GM21381 (cell line): Measurements from ENCODE around the gene LRIG1.

Source experiments
- ATAC-seq: cut with Tn5 transposase; IDR thresholded peaks from one replicate; pipeline ENCODE4 v1.9.1; 2021; ENCODE audit warnings: mild to moderate bottlenecking, moderate library complexity; ENCODE audit not compliant: unreplicated experiment

LRIG1 gene

GRCh38 chr3:66500576-66501482 is at the start of gene LRIG1:
LRIG1 (minus strand) TSS chr3:66501022; CDS start chr3:66500407, 615 bp downstream.
- ATAC-seq: peak; percentile 98

- no peak for ATAC-seq
Observed at GRCh38 chr3:66544619-66545429, 44.0 kb upstream of the LRIG1 start.

- ATAC-seq: no peak
Observed at GRCh38 chr3:66542153-66542552, 41.3 kb upstream of the LRIG1 start.

GRCh38 chr3:66539466-66539989 is 38.7 kb upstream of the LRIG1 start:
- ATAC-seq: no peak

- ATAC-seq: no peak
Observed at GRCh38 chr3:66538390-66538789, 37.6 kb upstream of the LRIG1 start.

- ATAC-seq: no peak
Observed at GRCh38 chr3:66537735-66538134, 36.9 kb upstream of the LRIG1 start.

GRCh38 chr3:66536791-66537190 is 36.0 kb upstream of the LRIG1 start:
- ATAC-seq: no peak

- no peak for ATAC-seq
Observed at GRCh38 chr3:66534304-66534845, 33.6 kb upstream of the LRIG1 start.

GRCh38 chr3:66532613-66533012 is 31.8 kb upstream of the LRIG1 start:
- no peak for ATAC-seq

- ATAC-seq: no peak
Observed at GRCh38 chr3:66532160-66532587, 31.4 kb upstream of the LRIG1 start.

GRCh38 chr3:66531256-66531655 is 30.4 kb upstream of the LRIG1 start:
- ATAC-seq: no peak

- ATAC-seq: no peak
Observed at GRCh38 chr3:66527246-66527645, 26.4 kb upstream of the LRIG1 start.

GRCh38 chr3:66525771-66526170 is 24.9 kb upstream of the LRIG1 start:
- ATAC-seq: no peak

- ATAC-seq: no peak
Observed at GRCh38 chr3:66520724-66521123, 19.9 kb upstream of the LRIG1 start.

GRCh38 chr3:66518644-66519043 is 17.8 kb upstream of the LRIG1 start:
- ATAC-seq: no peak

GRCh38 chr3:66518126-66518525 is 17.3 kb upstream of the LRIG1 start:
- no peak for ATAC-seq

- no peak for ATAC-seq
Observed at GRCh38 chr3:66517241-66517640, 16.4 kb upstream of the LRIG1 start.

- ATAC-seq: no peak
Observed at GRCh38 chr3:66508461-66508860, 7.6 kb upstream of the LRIG1 start.

GRCh38 chr3:66507423-66508260 is 6.8 kb upstream of the LRIG1 start:
- no peak for ATAC-seq

GRCh38 chr3:66506154-66506553 is 5.3 kb upstream of the LRIG1 start:
- no peak for ATAC-seq
